ENCODE data around the gene ZBTB2. TPM values are rescaled to one million over a fixed set of nuclear protein-coding genes. Genes with fewer than 3 reads are reported as not detected.

ZBTB2 gene
- total RNA-seq, 3 donors from 2014 or later = 8.1 to 13.3 (median 11.0) TPM

DNA sequence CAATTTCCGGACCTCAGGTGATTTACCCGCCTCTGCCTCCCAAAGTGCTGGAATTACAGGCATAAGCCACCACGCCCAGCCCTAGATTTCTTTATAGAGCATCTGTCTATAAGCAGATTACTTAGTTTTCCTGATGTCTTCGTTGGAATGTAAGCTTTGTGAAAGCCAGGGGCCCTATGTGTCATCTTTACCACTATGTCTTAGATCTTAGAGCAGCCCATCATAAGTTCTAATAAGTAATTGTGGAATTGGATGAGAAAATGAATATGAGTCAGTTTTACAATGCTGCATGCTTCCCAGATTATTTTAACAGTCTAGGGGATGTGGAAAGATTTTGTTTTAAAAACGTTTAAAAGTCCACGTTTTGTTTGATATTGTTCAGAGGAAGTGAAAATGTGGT lies 9.1 kb upstream of the ZBTB2 start:
- DNase-seq (no peak), ATAC-seq (no peak)
- Histone ChIP-seq H3K4me3 (no peak overlapping the region), H3K9me3 (no peaks in the 10 kb centered on the region), H3K4me1 (ENCODE audit: low read depth) (no peaks in the 10 kb centered on the region), H3K36me3 (ENCODE audit: low read depth) (no peaks in the 10 kb centered on the region)
- intact Hi-C loops (cut with DNase I, micrococcal nuclease) = no loop called here
- TF ChIP-seq, protein P1, sequence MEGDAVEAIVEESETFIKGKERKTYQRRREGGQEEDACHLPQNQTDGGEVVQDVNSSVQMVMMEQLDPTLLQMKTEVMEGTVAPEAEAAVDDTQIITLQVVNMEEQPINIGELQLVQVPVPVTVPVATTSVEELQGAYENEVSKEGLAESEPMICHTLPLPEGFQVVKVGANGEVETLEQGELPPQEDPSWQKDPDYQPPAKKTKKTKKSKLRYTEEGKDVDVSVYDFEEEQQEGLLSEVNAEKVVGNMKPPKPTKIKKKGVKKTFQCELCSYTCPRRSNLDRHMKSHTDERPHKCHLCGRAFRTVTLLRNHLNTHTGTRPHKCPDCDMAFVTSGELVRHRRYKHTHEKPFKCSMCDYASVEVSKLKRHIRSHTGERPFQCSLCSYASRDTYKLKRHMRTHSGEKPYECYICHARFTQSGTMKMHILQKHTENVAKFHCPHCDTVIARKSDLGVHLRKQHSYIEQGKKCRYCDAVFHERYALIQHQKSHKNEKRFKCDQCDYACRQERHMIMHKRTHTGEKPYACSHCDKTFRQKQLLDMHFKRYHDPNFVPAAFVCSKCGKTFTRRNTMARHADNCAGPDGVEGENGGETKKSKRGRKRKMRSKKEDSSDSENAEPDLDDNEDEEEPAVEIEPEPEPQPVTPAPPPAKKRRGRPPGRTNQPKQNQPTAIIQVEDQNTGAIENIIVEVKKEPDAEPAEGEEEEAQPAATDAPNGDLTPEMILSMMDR (IDR thresholded peaks at IDR 0.05) = no peak

DNA sequence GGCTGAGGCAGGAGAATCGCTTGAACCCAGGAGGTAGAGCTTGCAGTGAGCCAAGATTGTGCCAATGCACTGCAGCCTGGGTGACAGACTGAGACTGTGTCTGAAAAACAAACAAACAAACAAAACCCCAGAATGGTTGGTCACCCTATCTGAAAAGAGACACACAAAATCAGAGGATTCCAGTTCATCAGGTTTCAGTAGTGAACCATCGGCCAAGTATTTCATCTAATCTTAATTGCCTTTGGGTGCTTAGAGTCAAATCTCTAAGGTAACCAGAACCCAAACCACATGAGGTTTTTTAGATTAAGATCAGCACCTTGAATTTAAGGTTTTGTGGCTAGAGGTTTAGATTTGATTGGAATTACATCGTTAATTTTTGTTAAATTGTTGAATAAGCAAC lies 8.3 kb upstream of the ZBTB2 start:
- DNase-seq = no peak
- TF ChIP-seq, protein P1 (IDR thresholded peaks at IDR 0.05) = no peak
- H3K9me3 ChIP-seq = no peaks in the 10 kb centered on the region
- intact Hi-C loops (cut with DNase I, micrococcal nuclease) = no loop called here
- H3K4me3 ChIP-seq = no peak overlapping the region
- no peaks in the 10 kb centered on the region for H3K36me3 ChIP-seq (ENCODE audit: low read depth)
- ATAC-seq = no peak
- H3K4me1 ChIP-seq (ENCODE audit: low read depth) = peaks cover 3% of the 10 kb centered on the region

DNA sequence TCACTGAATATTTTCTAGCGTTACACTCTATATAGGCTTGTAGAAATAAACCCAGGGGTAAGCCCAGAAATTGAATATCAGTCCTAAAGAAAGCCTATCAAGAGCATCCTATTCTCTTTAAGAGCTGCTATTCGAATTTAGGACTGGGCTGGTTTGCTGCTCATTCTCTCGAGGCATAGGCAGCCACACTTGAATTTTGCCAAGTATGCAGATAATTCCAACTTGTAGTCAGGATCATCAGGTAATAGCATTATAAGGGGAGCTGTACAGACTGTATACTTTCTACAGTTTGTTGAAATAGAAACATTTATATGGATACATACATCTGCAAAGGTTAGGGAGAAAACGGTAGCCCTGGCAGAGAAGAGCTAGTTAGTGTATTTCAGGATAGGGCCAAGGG lies 2.1 kb upstream of the ZBTB2 start:
- H3K4me1 ChIP-seq (ENCODE audit: low read depth) = peaks cover 27% of the 10 kb centered on the region
- no peak for ATAC-seq
- intact Hi-C loops (cut with DNase I, micrococcal nuclease) = no loop called here

DNA sequence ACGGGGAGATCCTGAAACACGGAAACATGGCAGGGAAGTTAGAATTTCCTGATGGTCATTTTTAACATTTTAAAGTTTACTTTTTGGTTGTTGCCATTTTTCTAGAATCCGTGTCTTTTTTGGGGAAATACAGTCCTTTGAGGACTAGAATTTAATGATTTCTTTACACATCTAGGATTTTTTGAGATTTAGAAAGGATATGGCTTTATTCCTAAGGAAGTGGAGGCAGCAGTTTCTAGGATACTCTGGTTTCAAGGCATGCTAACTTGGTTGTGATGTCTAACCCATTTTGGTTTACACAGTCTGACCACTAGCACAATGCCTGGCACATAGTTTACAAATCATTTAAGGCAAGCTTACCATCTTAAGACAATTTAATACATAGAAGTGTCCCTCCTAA lies 1.1 kb upstream of the ZBTB2 start:
- Histone ChIP-seq H3K9me3 (no peaks in the 10 kb centered on the region), H3K4me1 (ENCODE audit: low read depth) (peaks cover 28% of the 10 kb centered on the region), H3K4me3 (no peak overlapping the region), H3K36me3 (ENCODE audit: low read depth) (no peaks in the 10 kb centered on the region)
- TF ChIP-seq, protein P1 (IDR thresholded peaks at IDR 0.05) = no peak
- intact Hi-C loops (cut with DNase I, micrococcal nuclease) = no loop called here
- ATAC-seq = no peak
- DNase-seq = no peak

More for the DNA sequence above, 2.1 kb upstream of the ZBTB2 start:
- Histone ChIP-seq H3K36me3 (ENCODE audit: low read depth) (no peaks in the 10 kb centered on the region), H3K4me3 (no peak overlapping the region), H3K9me3 (no peaks in the 10 kb centered on the region)
- TF ChIP-seq, protein P1 (IDR thresholded peaks at IDR 0.05) = no peak
- DNase-seq = no peak

DNA sequence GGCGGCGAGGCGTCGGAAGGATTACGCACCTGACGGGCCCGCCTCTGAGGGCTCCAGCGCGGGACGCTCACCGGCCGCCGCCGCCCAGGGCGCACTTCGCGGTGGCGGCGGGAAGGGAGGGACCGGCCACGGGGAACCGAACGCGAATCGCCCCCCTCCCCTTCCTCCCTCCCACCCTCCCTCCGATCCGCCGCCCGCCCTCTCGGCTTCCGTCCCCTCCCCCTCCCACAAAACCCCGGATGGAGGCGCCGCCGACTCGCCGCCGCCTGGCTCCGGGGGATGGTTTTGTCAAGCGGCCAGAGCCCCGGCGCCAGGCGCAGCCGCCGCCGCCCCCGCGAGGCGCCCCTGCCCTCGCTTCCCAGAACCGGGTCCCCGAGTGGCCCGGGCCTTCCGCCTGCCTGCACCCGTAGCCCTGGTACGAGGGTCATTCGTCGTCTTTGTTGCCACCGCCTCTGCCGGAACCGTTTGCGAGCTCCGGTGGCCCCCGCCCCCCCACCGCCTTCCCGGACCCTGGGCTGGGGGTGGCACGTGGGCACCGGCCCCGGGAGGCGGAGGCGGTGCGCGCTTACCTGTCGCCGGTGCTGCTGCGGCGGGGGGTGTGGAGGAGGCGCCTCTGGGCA lies 398 bp downstream of the ZBTB2 start:
- Histone ChIP-seq H3K4me3 (peak overlapping the region; percentile 100), H3K9me3 (no peaks in the 10 kb centered on the region), H3K36me3 (ENCODE audit: low read depth) (no peaks in the 10 kb centered on the region), H3K4me1 (ENCODE audit: low read depth) (peaks cover 28% of the 10 kb centered on the region)
- intact Hi-C loops (cut with DNase I, micrococcal nuclease) = no loop called here
- TF ChIP-seq, protein P1 (IDR thresholded peaks at IDR 0.05) = no peak
- ATAC-seq (peak; percentile 47), DNase-seq (peak; percentile 79 to 89 (median 88))
